HepG2 (cell line): ENCODE results near the gene SP140L. TPM values are rescaled to one million over a fixed set of nuclear protein-coding genes. Genes with fewer than 3 reads are reported as not detected.

ENCODE experiments used
- CREM ChIP-seq, 2 experiments: sonication (generic) in 1 of 2; formaldehyde crosslinking in 1 of 2; IDR thresholded peaks; 2 replicates each; pipeline versions ENCODE4 v1.4.0 to v1.6.1; 2016 to 2020; ENCODE audit warnings: antibody characterized with exemption in 1 of 2, mild to moderate bottlenecking in 1 of 2, missing genetic modification reagents in 1 of 2
- EHMT2 ChIP-seq: fragments of 200-600 bp; sonication (generic); IDR thresholded peaks from 2 replicates; pipeline ENCODE4 v1.7.0; 2017; ENCODE audit warnings: antibody characterized with exemption, low read depth, low read length, borderline replicate concordance
- ELF1 ChIP-seq: sonication (generic); formaldehyde crosslinking; IDR thresholded peaks from 2 replicates; pipeline ENCODE4 v1.4.0; 2020; ENCODE audit warnings: missing genetic modification reagents
- ETV5 ChIP-seq: IDR thresholded peaks from 2 replicates; pipeline ENCODE4 v1.6.1; 2018; ENCODE audit warnings: missing biosample characterization, missing genetic modification reagents, inconsistent platforms, borderline replicate concordance
- FOXK2 ChIP-seq: fragments of 450-650 bp; IDR thresholded peaks from 2 replicates; pipeline ENCODE4 v1.6.1; 2016
- NR1H2 ChIP-seq: sonication (generic); formaldehyde crosslinking; IDR thresholded peaks from 2 replicates; pipeline ENCODE4 v1.8.1; 2022; ENCODE audit warnings: low read depth, missing genetic modification reagents, borderline replicate concordance
- RAD21 ChIP-seq: fragments of 450-650 bp; formaldehyde crosslinking; IDR thresholded peaks from 2 replicates; pipeline ENCODE4 v1.5.0; 2020; ENCODE audit warnings: mild to moderate bottlenecking
- REPIN1 ChIP-seq: sonication (generic); formaldehyde crosslinking; IDR thresholded peaks from 2 replicates; pipeline ENCODE4 v1.8.0; 2022; ENCODE audit warnings: missing genetic modification reagents, low read depth, mild to moderate bottlenecking, borderline replicate concordance
- REXO4 ChIP-seq: sonication (generic); formaldehyde crosslinking; IDR thresholded peaks from 2 replicates; pipeline ENCODE4 v1.8.0; 2022; ENCODE audit warnings: missing genetic modification reagents, mild to moderate bottlenecking, borderline replicate concordance
- SMARCC2 ChIP-seq: fragments of 450-650 bp; IDR thresholded peaks from 2 replicates; pipeline ENCODE4 v1.6.1; 2017; ENCODE audit warnings: antibody characterized with exemption, mild to moderate bottlenecking
- TBL1XR1 ChIP-seq: fragments of 150-350 bp; IDR thresholded peaks from 2 replicates; pipeline ENCODE4 v1.6.1; 2014; ENCODE audit warnings: borderline replicate concordance, low read length; ENCODE audit not compliant: partially characterized antibody
- ZNF180 ChIP-seq: sonication (generic); formaldehyde crosslinking; IDR thresholded peaks from 2 replicates; pipeline ENCODE4 v1.4.0; 2020; ENCODE audit warnings: low read depth, missing genetic modification reagents, borderline replicate concordance
- ZNF264 ChIP-seq: sonication (generic); formaldehyde crosslinking; IDR thresholded peaks from 2 replicates; pipeline ENCODE4 v1.4.0; 2020; ENCODE audit warnings: missing genetic modification reagents
- ZNF354B ChIP-seq: sonication (generic); formaldehyde crosslinking; IDR thresholded peaks from 2 replicates; pipeline ENCODE4 v1.8.0; 2022; ENCODE audit warnings: mild to moderate bottlenecking, missing genetic modification reagents
- ZNF598 ChIP-seq: sonication (generic); formaldehyde crosslinking; IDR thresholded peaks from 2 replicates; pipeline ENCODE4 v1.5.1; 2020; ENCODE audit warnings: mild to moderate bottlenecking, missing genetic modification reagents, borderline replicate concordance
- polyA plus RNA-seq, 8 experiments: library from polyadenylated mRNA; depleted of rRNA in 3 of 8; stranded (reverse) in 7 of 8; unstranded in 1 of 8; fragments of >200 nt; fragmentation: Illumina TruSeq in 4 of 8; extraction: Trizol in 4 of 8; gene quantifications; 2 replicates each; pipeline versions ENCODE4 v1.2.1 to v1.2.3, GENCODE V29; 2011 to 2016; ENCODE audit warnings: low read depth in 4 of 8, missing spikeins in 1 of 8, mixed read lengths in 1 of 8; ENCODE audit not compliant: insufficient read depth in 1 of 8
- total RNA-seq, 5 experiments: library from RNA; depleted of rRNA; stranded (reverse); fragments of >200 nt; fragmentation: Illumina TruSeq; extraction: Trizol; gene quantifications; 2 replicates each; pipeline ENCODE4 v1.2.3, GENCODE V29; 2016; ENCODE audit warnings: low read depth in 1 of 5
- TF ChIP-seq, protein P1 (sequence below): sonication (generic); formaldehyde crosslinking; IDR thresholded peaks from 2 replicates; pipeline ENCODE4 v1.4.0; 2020; ENCODE audit warnings: missing genetic modification reagents, borderline replicate concordance
- TF ChIP-seq, protein P2 (sequence below): sonication (generic); formaldehyde crosslinking; IDR thresholded peaks from 2 replicates; pipeline ENCODE4 v1.5.1; 2020; ENCODE audit warnings: mild to moderate bottlenecking, missing genetic modification reagents, moderate library complexity
- TF ChIP-seq, protein P3 (sequence below): IDR thresholded peaks from 2 replicates; pipeline ENCODE4 v1.6.1; 2018; ENCODE audit warnings: missing genetic modification reagents

The SP140L gene
- total and polyA plus RNA-seq, 2 of the 13 experiments (the other 11 are each of a cell fraction or from before 2014, with no cell fraction given) = 10.9 to 17.5 TPM

DNA sequence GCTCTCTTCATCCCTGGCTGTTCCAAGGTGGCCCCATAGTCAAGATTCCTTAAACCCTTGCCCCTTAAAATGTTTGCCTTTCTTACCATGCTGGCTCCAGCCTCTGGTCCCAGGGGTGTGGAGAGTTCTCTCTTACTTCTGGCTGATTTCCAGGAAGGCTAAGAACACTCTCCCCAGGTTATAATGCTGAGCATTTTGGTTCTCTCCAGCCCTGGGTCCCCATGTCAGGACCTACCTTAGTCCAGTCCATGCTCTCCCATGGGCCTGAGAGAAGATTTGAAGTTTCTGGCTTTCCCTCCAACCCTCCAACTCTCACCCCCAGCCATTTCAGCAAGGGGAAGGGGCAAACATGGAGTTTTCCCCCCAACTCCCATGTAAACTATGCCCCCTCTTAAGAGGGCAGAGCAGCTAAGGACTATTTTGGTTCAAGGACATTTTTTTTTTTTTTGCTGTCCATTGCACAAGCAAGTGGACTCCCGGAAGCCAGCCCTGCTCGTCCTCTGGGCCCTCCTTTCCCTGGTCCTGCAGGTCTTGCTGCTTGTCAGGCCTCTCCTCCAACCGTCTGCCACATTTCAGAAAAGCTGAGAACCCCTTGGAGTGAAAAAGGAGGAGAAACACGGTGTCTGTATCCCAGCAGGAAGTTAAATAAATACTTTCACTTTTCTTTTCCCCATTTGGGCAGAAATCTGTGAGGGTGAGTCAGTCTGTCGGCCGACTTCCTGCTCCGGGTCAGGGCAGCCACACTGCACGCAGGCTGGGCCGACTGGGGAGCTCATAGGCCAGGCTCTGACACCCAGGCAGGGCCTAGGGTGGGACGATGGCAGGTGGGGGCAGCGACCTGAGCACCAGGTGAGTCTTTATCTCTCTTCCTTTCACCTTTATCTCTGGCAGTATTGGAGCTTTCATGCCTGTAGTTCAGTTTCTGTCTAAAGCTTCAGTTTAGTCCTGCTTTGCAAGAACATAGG, at the start of gene SP140L (continued):
- TF ChIP-seq FOXK2 (0 out of 2 replicates have a peak, but pooled peaks have one; percentile 32), REXO4 (no peak), EHMT2 (peak; percentile 78), REPIN1 (peak; percentile 30; the same call in 1 of the 2 replicates), SMARCC2 (no peak), ELF1 (CRISPR knock-in tag) (peak; percentile 90), ZNF354B (CRISPR knock-in tag) (no peak), NR1H2 (CRISPR knock-in tag) (no peak), ZNF180 (CRISPR knock-in tag) (no peak), RAD21 (0 out of 2 replicates have a peak, but pooled peaks have one; percentile 19), CREM (IDR thresholded peaks at IDR 0.05) (peak; percentile 72), CREM (CRISPR knock-in tag; IDR thresholded peaks at IDR 0.05) (no peak), ETV5 (CRISPR knock-in tag) (peak; percentile 66; the same call in 1 of the 2 replicates), ZNF598 (CRISPR knock-in tag) (peak; percentile 89; the same call in 1 of the 2 replicates), TBL1XR1 (no peak), ZNF264 (CRISPR knock-in tag) (peak; percentile 64; the same call in 1 of the 2 replicates)
- TF ChIP-seq, protein P1, sequence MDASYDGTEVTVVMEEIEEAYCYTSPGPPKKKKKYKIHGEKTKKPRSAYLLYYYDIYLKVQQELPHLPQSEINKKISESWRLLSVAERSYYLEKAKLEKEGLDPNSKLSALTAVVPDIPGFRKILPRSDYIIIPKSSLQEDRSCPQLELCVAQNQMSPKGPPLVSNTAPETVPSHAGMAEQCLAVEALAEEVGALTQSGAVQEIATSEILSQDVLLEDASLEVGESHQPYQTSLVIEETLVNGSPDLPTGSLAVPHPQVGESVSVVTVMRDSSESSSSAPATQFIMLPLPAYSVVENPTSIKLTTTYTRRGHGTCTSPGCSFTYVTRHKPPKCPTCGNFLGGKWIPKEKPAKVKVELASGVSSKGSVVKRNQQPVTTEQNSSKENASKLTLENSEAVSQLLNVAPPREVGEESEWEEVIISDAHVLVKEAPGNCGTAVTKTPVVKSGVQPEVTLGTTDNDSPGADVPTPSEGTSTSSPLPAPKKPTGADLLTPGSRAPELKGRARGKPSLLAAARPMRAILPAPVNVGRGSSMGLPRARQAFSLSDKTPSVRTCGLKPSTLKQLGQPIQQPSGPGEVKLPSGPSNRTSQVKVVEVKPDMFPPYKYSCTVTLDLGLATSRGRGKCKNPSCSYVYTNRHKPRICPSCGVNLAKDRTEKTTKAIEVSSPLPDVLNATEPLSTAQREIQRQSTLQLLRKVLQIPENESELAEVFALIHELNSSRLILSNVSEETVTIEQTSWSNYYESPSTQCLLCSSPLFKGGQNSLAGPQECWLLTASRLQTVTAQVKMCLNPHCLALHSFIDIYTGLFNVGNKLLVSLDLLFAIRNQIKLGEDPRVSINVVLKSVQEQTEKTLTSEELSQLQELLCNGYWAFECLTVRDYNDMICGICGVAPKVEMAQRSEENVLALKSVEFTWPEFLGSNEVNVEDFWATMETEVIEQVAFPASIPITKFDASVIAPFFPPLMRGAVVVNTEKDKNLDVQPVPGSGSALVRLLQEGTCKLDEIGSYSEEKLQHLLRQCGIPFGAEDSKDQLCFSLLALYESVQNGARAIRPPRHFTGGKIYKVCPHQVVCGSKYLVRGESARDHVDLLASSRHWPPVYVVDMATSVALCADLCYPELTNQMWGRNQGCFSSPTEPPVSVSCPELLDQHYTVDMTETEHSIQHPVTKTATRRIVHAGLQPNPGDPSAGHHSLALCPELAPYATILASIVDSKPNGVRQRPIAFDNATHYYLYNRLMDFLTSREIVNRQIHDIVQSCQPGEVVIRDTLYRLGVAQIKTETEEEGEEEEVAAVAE (CRISPR knock-in tag) = peak; percentile 32; the same call in 1 of the 2 replicates
- TF ChIP-seq, protein P2, sequence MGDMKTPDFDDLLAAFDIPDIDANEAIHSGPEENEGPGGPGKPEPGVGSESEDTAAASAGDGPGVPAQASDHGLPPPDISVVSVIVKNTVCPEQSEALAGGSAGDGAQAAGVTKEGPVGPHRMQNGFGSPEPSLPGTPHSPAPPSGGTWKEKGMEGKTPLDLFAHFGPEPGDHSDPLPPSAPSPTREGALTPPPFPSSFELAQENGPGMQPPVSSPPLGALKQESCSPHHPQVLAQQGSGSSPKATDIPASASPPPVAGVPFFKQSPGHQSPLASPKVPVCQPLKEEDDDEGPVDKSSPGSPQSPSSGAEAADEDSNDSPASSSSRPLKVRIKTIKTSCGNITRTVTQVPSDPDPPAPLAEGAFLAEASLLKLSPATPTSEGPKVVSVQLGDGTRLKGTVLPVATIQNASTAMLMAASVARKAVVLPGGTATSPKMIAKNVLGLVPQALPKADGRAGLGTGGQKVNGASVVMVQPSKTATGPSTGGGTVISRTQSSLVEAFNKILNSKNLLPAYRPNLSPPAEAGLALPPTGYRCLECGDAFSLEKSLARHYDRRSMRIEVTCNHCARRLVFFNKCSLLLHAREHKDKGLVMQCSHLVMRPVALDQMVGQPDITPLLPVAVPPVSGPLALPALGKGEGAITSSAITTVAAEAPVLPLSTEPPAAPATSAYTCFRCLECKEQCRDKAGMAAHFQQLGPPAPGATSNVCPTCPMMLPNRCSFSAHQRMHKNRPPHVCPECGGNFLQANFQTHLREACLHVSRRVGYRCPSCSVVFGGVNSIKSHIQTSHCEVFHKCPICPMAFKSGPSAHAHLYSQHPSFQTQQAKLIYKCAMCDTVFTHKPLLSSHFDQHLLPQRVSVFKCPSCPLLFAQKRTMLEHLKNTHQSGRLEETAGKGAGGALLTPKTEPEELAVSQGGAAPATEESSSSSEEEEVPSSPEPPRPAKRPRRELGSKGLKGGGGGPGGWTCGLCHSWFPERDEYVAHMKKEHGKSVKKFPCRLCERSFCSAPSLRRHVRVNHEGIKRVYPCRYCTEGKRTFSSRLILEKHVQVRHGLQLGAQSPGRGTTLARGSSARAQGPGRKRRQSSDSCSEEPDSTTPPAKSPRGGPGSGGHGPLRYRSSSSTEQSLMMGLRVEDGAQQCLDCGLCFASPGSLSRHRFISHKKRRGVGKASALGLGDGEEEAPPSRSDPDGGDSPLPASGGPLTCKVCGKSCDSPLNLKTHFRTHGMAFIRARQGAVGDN (CRISPR knock-in tag) = peak; percentile 95
- TF ChIP-seq, protein P3, sequence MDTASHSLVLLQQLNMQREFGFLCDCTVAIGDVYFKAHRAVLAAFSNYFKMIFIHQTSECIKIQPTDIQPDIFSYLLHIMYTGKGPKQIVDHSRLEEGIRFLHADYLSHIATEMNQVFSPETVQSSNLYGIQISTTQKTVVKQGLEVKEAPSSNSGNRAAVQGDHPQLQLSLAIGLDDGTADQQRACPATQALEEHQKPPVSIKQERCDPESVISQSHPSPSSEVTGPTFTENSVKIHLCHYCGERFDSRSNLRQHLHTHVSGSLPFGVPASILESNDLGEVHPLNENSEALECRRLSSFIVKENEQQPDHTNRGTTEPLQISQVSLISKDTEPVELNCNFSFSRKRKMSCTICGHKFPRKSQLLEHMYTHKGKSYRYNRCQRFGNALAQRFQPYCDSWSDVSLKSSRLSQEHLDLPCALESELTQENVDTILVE (CRISPR knock-in tag) = peak; percentile 32
